ENCODE measurements around the gene ITGAX. TPM values are rescaled to one million over a fixed set of nuclear protein-coding genes. Genes with fewer than 3 reads are reported as not detected.

ITGAX gene
- total and polyA plus RNA-seq, 2 of the 8 experiments (the other 6 are each of a cell fraction or from before 2014, with no cell fraction given), result 0.30 TPM; not detected in 1

GRCh38 chr16:31363721-31364120 lies 8.7 kb downstream of the ITGAX start:
- Histone ChIP-seq H3K4me1 (replicated peaks in 1 of 4; ENCODE audit: control insufficient read depth in 3 of 4, insufficient read depth in 4 of 4, low read length in 3 of 4) (no peaks in the 10 kb centered on the region), H3K18ac (ENCODE audit: extremely low read depth, low read length) (no peak overlapping the region), H3K9me3 (ENCODE audit: insufficient read depth in 2 of 2, low read depth in 1 of 2, low read length in 1 of 2) (no peaks in the 10 kb centered on the region), H2AFZ (ENCODE audit: low read length) (no peak overlapping the region), H4K20me1 (replicated peaks in 1 of 2; ENCODE audit: control insufficient read depth in 1 of 2, insufficient read depth in 2 of 2, low read length in 2 of 2) (no peaks in the 10 kb centered on the region), H4K91ac (replicated peaks; ENCODE audit: insufficient read length, low read length) (no peak overlapping the region), H2AK5ac (ENCODE audit: low read depth, low read length) (no peak overlapping the region), H3K4me3 (ENCODE audit: extremely low read depth in 1 of 4, insufficient read depth in 2 of 4, low read depth in 3 of 4, low read length in 4 of 4) (no peak overlapping the region), H3K56ac (replicated peaks; ENCODE audit: insufficient read length, low read depth, low read length) (no peak overlapping the region), H3K23me2 (ENCODE audit: low read depth, low read length) (no peaks in the 10 kb centered on the region), H3K4me2 (ENCODE audit: insufficient read depth in 1 of 2, low read depth in 2 of 2, low read length in 2 of 2) (no peak overlapping the region), H3K79me2 (ENCODE audit: control insufficient read depth in 1 of 2, insufficient read depth in 2 of 2, low read length in 2 of 2) (no peaks in the 10 kb centered on the region), H2BK15ac (ENCODE audit: low read length) (no peak overlapping the region), H3K9ac (replicated peaks in 1 of 4; ENCODE audit: extremely low read depth in 1 of 4, low read depth in 3 of 4, low read length in 3 of 4) (no peak overlapping the region), H4K5ac (ENCODE audit: insufficient read length, low read depth, low read length) (no peak overlapping the region), H3K23ac (ENCODE audit: insufficient read length) (no peak overlapping the region), H3K27ac (ENCODE audit: low read depth, low read length) (no peak overlapping the region), H3K14ac (ENCODE audit: insufficient read length) (no peak overlapping the region), H2BK5ac (ENCODE audit: low read depth, low read length) (no peak overlapping the region), H2BK120ac (replicated peaks; ENCODE audit: low read depth, low read length) (no peak overlapping the region), H4K8ac (ENCODE audit: extremely low read depth, insufficient read depth, low read length) (no peak overlapping the region), H2BK12ac (ENCODE audit: low read depth, low read length) (no peak overlapping the region), H3K36me3 (ENCODE audit: control insufficient read depth in 2 of 4, insufficient read depth in 4 of 4, low read length in 3 of 4) (no peaks in the 10 kb centered on the region), H3K4ac (replicated peaks; ENCODE audit: insufficient read length, low read depth, low read length) (no peak overlapping the region), H2BK20ac (ENCODE audit: low read length) (no peak overlapping the region), H3K27me3 (replicated peaks in 1 of 4; ENCODE audit: control insufficient read depth in 3 of 4, extremely low read depth in 1 of 4, insufficient read depth in 3 of 4, low read length in 3 of 4) (no peaks in the 10 kb centered on the region; a peak in 1 of 7 replicates), H3K79me1 (ENCODE audit: low read depth, low read length) (no peaks in the 10 kb centered on the region)
- no peak for DNase-seq (ENCODE audit: low read depth in 1 of 2, low spot score in 2 of 2)
- CTCF ChIA-PET (ENCODE audit: partially characterized antibody), result no interaction called here
- 94% methylated on average over 7 of the region's 8 CpGs; no CpG with 5 or more reads in 1 of the 2 experiments for WGBS, 2 experiments (ENCODE audit: extremely low coverage in 1 of 2, insufficient coverage in 1 of 2, insufficient read length in 1 of 2, insufficient replicate concordance in 2 of 2, low coverage in 1 of 2, low lambda C conversion rate in 2 of 2, missing lambda C conversion rate in 1 of 2)
- FAIRE-seq, result no peak
- POLR2A ChIA-PET (ENCODE audit: partially characterized antibody), result no interaction called here
- TF ChIP-seq POLR2AphosphoS5 (IDR thresholded peaks at IDR 0.05; ENCODE audit: low read depth, low read length), result no peak
- no peak for TF ChIP-seq CHD1 (IDR thresholded peaks at IDR 0.05; ENCODE audit: low read depth, low read length)
- no peak for TF ChIP-seq HDAC2 (IDR thresholded peaks at IDR 0.05; ENCODE audit: borderline replicate concordance in 1 of 2, low read depth in 2 of 2, low read length in 2 of 2)
- no peak for TF ChIP-seq JUN (IDR thresholded peaks at IDR 0.05; ENCODE audit: low read depth, low read length)
- TF ChIP-seq CEBPB (IDR thresholded peaks at IDR 0.05; ENCODE audit: low read depth, low read length), result no peak
- TF ChIP-seq NRF1 (IDR thresholded peaks at IDR 0.05; ENCODE audit: low read depth, low read length), result no peak
- no peak for TF ChIP-seq CTCF (IDR thresholded peaks at IDR 0.05; ENCODE audit: control extremely low read depth in 1 of 3, insufficient read depth in 1 of 3, low read depth in 1 of 3, low read length in 3 of 3)
- TF ChIP-seq GTF2F1 (IDR thresholded peaks at IDR 0.05; ENCODE audit: borderline replicate concordance, low read depth, low read length), result no peak
- TF ChIP-seq RFX5 (IDR thresholded peaks at IDR 0.05; ENCODE audit: borderline replicate concordance, low read depth, low read length), result no peak
- no peak for TF ChIP-seq E2F6 (IDR thresholded peaks at IDR 0.05)
- no peak for TF ChIP-seq CREB1 (IDR thresholded peaks at IDR 0.05)
- TF ChIP-seq SP2 (IDR thresholded peaks at IDR 0.05; ENCODE audit: low read length), result no peak
- no peak for TF ChIP-seq SP4 (IDR thresholded peaks at IDR 0.05; ENCODE audit: low read length)

All from H1 (cell line).